GM19023 (cell line): ENCODE data around the gene ROR1.

Source experiments
- ATAC-seq: cut with Tn5 transposase; IDR thresholded peaks from one replicate; pipeline ENCODE4 v1.9.1; 2021; ENCODE audit warnings: mild to moderate bottlenecking, moderate library complexity; ENCODE audit not compliant: unreplicated experiment

Gene ROR1

GRCh38 chr1:64121766-64122385 lies 348.1 kb downstream of the ROR1 start:
- no peak for ATAC-seq

- no peak for ATAC-seq
These were observed 348.8 kb downstream of the ROR1 start for GRCh38 chr1:64122588-64122987.

- ATAC-seq, result no peak
These were observed 351.1 kb downstream of the ROR1 start for GRCh38 chr1:64124704-64125440.

- ATAC-seq, result no peak
These were observed 352.8 kb downstream of the ROR1 start for GRCh38 chr1:64126581-64126980.

- ATAC-seq, result no peak
These were observed 353.5 kb downstream of the ROR1 start for GRCh38 chr1:64127297-64127696.

GRCh38 chr1:64129701-64130100 lies 355.9 kb downstream of the ROR1 start:
- ATAC-seq, result no peak

- ATAC-seq, result no peak
These were observed 357.3 kb downstream of the ROR1 start for GRCh38 chr1:64131155-64131554.

GRCh38 chr1:64133036-64133435 lies 359.2 kb downstream of the ROR1 start:
- ATAC-seq, result no peak

- ATAC-seq, result no peak
These were observed 361.8 kb downstream of the ROR1 start for GRCh38 chr1:64135462-64136223.

GRCh38 chr1:64136296-64136695 lies 362.5 kb downstream of the ROR1 start:
- no peak for ATAC-seq

GRCh38 chr1:64136752-64137411 lies 363.1 kb downstream of the ROR1 start:
- peak; percentile 77 for ATAC-seq

- ATAC-seq, result no peak
These were observed 363.6 kb downstream of the ROR1 start for GRCh38 chr1:64137412-64137803.

- no peak for ATAC-seq
These were observed 366.1 kb downstream of the ROR1 start for GRCh38 chr1:64139877-64140276.

- ATAC-seq, result no peak
These were observed 366.8 kb downstream of the ROR1 start for GRCh38 chr1:64140596-64140995.

GRCh38 chr1:64147045-64147724 lies 373.4 kb downstream of the ROR1 start:
- ATAC-seq, result no peak

GRCh38 chr1:64147759-64148158 lies 373.9 kb downstream of the ROR1 start:
- ATAC-seq, result no peak

- ATAC-seq, result no peak
These were observed 376.4 kb downstream of the ROR1 start for GRCh38 chr1:64150266-64150665.

- ATAC-seq, result no peak
These were observed 377.0 kb downstream of the ROR1 start for GRCh38 chr1:64150729-64151230.

GRCh38 chr1:64155278-64155677 lies 381.5 kb downstream of the ROR1 start:
- ATAC-seq, result no peak

- no peak for ATAC-seq
These were observed 387.6 kb downstream of the ROR1 start for GRCh38 chr1:64161357-64161941.
